ENCODE results near the gene FGD3. TPM values are rescaled to one million over a fixed set of nuclear protein-coding genes. Genes with fewer than 3 reads are reported as not detected.
"Not testable (repeated sequence)": the region's sequence is repeated elsewhere in the genome, so short reads cannot be mapped to it uniquely, and the experiment has no call there.

FGD3 gene, protein sequence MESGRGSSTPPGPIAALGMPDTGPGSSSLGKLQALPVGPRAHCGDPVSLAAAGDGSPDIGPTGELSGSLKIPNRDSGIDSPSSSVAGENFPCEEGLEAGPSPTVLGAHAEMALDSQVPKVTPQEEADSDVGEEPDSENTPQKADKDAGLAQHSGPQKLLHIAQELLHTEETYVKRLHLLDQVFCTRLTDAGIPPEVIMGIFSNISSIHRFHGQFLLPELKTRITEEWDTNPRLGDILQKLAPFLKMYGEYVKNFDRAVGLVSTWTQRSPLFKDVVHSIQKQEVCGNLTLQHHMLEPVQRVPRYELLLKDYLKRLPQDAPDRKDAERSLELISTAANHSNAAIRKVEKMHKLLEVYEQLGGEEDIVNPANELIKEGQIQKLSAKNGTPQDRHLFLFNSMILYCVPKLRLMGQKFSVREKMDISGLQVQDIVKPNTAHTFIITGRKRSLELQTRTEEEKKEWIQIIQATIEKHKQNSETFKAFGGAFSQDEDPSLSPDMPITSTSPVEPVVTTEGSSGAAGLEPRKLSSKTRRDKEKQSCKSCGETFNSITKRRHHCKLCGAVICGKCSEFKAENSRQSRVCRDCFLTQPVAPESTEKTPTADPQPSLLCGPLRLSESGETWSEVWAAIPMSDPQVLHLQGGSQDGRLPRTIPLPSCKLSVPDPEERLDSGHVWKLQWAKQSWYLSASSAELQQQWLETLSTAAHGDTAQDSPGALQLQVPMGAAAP
- total RNA-seq (2022) (not detected in 2 replicates), Bru-seq, nascent RNA (percentile 4 among the genes with signal in this experiment), BruChase-seq, experiment 1, labeled RNA remaining after a 6-hour chase (percentile 2 among the genes with signal in this experiment), BruChase-seq, experiment 2, labeled RNA remaining after a 2-hour chase (percentile 2 among the genes with signal in this experiment)
- long read RNA-seq: 0 reads

GRCh38 chr9:92947268-92948037 is at the start of gene FGD3:
Gene FGD3 (plus strand): TSS chr9:92947523. CDS start chr9:92976257, 28,734 bp downstream.
- no TSS peak for BruUV-seq (replicated peaks)
- H3K27ac Mint-ChIP-seq (ENCODE audit: low read depth, unreplicated experiment): no peak within 1 kb of the TSS
- H3K4me1 Mint-ChIP-seq (ENCODE audit: insufficient read depth, unreplicated experiment): peaks cover 2% of the 10 kb centered on the region
- no peak for DNase-seq (ENCODE audit: unreplicated experiment)
- no peaks in the 10 kb centered on the region for H3K27me3 Mint-ChIP-seq (ENCODE audit: insufficient read depth, unreplicated experiment)
- no peaks in the 10 kb centered on the region for H3K9me3 Mint-ChIP-seq (ENCODE audit: unreplicated experiment)
- POLR2A ChIA-PET: interaction anchor here (1.6 kb wide), 1 partner anchor 15 kb away, joined by 5 read pairs; no protein-coding TSS in a partner anchor
- TF ChIP-seq, protein P1, sequence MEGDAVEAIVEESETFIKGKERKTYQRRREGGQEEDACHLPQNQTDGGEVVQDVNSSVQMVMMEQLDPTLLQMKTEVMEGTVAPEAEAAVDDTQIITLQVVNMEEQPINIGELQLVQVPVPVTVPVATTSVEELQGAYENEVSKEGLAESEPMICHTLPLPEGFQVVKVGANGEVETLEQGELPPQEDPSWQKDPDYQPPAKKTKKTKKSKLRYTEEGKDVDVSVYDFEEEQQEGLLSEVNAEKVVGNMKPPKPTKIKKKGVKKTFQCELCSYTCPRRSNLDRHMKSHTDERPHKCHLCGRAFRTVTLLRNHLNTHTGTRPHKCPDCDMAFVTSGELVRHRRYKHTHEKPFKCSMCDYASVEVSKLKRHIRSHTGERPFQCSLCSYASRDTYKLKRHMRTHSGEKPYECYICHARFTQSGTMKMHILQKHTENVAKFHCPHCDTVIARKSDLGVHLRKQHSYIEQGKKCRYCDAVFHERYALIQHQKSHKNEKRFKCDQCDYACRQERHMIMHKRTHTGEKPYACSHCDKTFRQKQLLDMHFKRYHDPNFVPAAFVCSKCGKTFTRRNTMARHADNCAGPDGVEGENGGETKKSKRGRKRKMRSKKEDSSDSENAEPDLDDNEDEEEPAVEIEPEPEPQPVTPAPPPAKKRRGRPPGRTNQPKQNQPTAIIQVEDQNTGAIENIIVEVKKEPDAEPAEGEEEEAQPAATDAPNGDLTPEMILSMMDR (IDR thresholded peaks at IDR 0.05; ENCODE audit: unreplicated experiment): no peak
- peak within 1 kb of the TSS; percentile 40 for H3K4me3 Mint-ChIP-seq (ENCODE audit: unreplicated experiment)
- intact Hi-C loops (cut with micrococcal nuclease): no loop called here
- CTCF ChIA-PET: interaction anchor here (1.0 kb wide), 1 partner anchor 10 kb away, joined by 3 read pairs; no protein-coding TSS in a partner anchor
- H3K36me3 Mint-ChIP-seq (ENCODE audit: insufficient read depth, unreplicated experiment): no peaks in the 10 kb centered on the region

DNA sequence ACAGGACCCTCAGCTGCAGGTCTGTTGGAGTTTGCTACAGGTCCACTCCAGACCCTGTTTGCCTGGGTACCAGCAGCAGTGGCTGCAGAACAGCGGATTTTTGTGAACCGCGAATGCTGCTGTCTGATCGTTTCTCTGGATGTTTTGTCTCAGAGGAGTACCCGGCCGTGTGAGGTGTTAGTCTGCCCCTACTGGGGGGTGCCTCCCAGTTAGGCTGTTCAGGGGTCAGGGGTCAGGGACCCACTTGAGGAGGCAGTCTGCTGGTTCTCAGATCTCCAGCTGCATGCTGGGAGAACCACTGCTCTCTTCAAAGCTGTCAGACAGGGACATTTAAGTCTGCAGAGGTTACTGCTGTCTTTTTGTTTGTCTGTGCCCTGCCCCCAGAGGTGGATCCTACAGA is 42.2 kb upstream of the FGD3 start:
- intact Hi-C loops (cut with micrococcal nuclease); H3K27ac Mint-ChIP-seq (ENCODE audit: low read depth, unreplicated experiment); BruUV-seq (replicated peaks); H3K36me3 Mint-ChIP-seq (ENCODE audit: insufficient read depth, unreplicated experiment); H3K9me3 Mint-ChIP-seq (ENCODE audit: unreplicated experiment); CTCF ChIA-PET; DNase-seq (ENCODE audit: unreplicated experiment); POLR2A ChIA-PET; H3K4me1 Mint-ChIP-seq (ENCODE audit: insufficient read depth, unreplicated experiment): not testable (repeated sequence)
- Mint-ChIP-seq H3K27me3 (ENCODE audit: insufficient read depth, unreplicated experiment) (peaks cover 10% of the 10 kb centered on the region), H3K4me3 (ENCODE audit: unreplicated experiment) (peak overlapping the region; percentile 63)

- H3K27me3 Mint-ChIP-seq (ENCODE audit: insufficient read depth, unreplicated experiment): peaks cover 40% of the 10 kb centered on the region
- no TSS peak for BruUV-seq (replicated peaks)
- no peaks in the 10 kb centered on the region for H3K36me3 Mint-ChIP-seq (ENCODE audit: insufficient read depth, unreplicated experiment)
- intact Hi-C loops (cut with micrococcal nuclease): no loop called here
- H3K4me3 Mint-ChIP-seq (ENCODE audit: unreplicated experiment): no peak overlapping the region
- CTCF ChIA-PET: no interaction called here
- H3K27ac Mint-ChIP-seq (ENCODE audit: low read depth, unreplicated experiment): no peak overlapping the region
- POLR2A ChIA-PET: interaction anchor here (0.6 to 1.0 kb wide), 2 partner anchors 9 to 25 kb away, joined by 3 read pairs; no protein-coding TSS in a partner anchor
- peaks cover 9% of the 10 kb centered on the region for H3K4me1 Mint-ChIP-seq (ENCODE audit: insufficient read depth, unreplicated experiment)
- DNase-seq (ENCODE audit: unreplicated experiment): peak; percentile 10
- no peaks in the 10 kb centered on the region for H3K9me3 Mint-ChIP-seq (ENCODE audit: unreplicated experiment)
- TF ChIP-seq, protein P1 (IDR thresholded peaks at IDR 0.05; ENCODE audit: unreplicated experiment): no peak
These were observed 35.5 kb upstream of the FGD3 start for GRCh38 chr9:92911511-92912475.

All from MCF 10A (cell line).